ENCODE measurements around the gene SPATS2L.

- TF ChIP-seq POLR2AphosphoS5 (IDR thresholded peaks at IDR 0.05), result no peak
- TF ChIP-seq, protein P1, sequence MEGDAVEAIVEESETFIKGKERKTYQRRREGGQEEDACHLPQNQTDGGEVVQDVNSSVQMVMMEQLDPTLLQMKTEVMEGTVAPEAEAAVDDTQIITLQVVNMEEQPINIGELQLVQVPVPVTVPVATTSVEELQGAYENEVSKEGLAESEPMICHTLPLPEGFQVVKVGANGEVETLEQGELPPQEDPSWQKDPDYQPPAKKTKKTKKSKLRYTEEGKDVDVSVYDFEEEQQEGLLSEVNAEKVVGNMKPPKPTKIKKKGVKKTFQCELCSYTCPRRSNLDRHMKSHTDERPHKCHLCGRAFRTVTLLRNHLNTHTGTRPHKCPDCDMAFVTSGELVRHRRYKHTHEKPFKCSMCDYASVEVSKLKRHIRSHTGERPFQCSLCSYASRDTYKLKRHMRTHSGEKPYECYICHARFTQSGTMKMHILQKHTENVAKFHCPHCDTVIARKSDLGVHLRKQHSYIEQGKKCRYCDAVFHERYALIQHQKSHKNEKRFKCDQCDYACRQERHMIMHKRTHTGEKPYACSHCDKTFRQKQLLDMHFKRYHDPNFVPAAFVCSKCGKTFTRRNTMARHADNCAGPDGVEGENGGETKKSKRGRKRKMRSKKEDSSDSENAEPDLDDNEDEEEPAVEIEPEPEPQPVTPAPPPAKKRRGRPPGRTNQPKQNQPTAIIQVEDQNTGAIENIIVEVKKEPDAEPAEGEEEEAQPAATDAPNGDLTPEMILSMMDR (IDR thresholded peaks at IDR 0.05), result no peak
- no peak for TF ChIP-seq POLR2A (IDR thresholded peaks at IDR 0.05)
Observed at GRCh38 chr2:200335657-200336056, 29.2 kb downstream of the SPATS2L start.

Data from prostate gland (tissue), 2 donors.